GM19438 (cell line): Measurements from ENCODE around the gene TUT1.
"Not testable (repeated sequence)": the region's sequence is repeated elsewhere in the genome, so short reads cannot be mapped to it uniquely, and the experiment has no call there.

ENCODE experiments used
- ATAC-seq: cut with Tn5 transposase; IDR thresholded peaks from one replicate; pipeline ENCODE4 v1.9.1; 2021; ENCODE audit warnings: low read depth; ENCODE audit not compliant: unreplicated experiment

The TUT1 gene

GRCh38 chr11:62559204-62559603 is 32.1 kb downstream of the TUT1 start:
- no peak for ATAC-seq

DNA sequence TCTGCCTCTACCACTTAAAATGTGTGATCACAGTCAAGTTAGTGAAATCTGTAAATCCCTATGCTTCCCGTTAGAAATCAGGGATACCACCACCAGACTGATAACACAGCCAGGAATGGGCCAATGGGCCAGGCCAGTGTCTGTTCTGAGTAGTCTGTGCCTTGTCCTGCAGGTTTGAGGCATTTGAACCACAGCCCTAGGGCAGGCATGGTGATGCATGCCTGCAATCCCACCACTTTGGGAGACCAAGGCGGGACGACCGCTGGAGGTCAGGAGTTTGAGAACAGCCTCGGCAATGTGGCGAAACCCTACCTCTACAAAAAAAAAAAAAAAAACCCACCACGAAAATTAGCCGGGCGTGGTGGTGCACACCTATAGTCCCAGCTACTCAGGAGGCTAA is 32.7 kb downstream of the TUT1 start:
- no peak for ATAC-seq

- ATAC-seq = peak; percentile 32
These were observed 34.3 kb downstream of the TUT1 start for GRCh38 chr11:62556875-62557631.

- ATAC-seq = peak; percentile 39
These were observed 35.0 kb downstream of the TUT1 start for GRCh38 chr11:62556108-62556874.

GRCh38 chr11:62555464-62556107 is 35.7 kb downstream of the TUT1 start:
- ATAC-seq = peak; percentile 36

- ATAC-seq = no peak
These were observed 36.7 kb downstream of the TUT1 start for GRCh38 chr11:62554387-62555167.

- ATAC-seq = no peak
These were observed 37.4 kb downstream of the TUT1 start for GRCh38 chr11:62553839-62554361.

GRCh38 chr11:62553080-62553838 is 38.1 kb downstream of the TUT1 start:
- ATAC-seq = no peak

GRCh38 chr11:62552485-62553079 is 38.7 kb downstream of the TUT1 start:
- ATAC-seq = no peak

GRCh38 chr11:62550478-62550877 is 40.8 kb downstream of the TUT1 start:
- ATAC-seq = not testable (repeated sequence)

GRCh38 chr11:62548545-62549335 is 42.6 kb downstream of the TUT1 start:
- ATAC-seq = no peak

GRCh38 chr11:62547691-62548281 is 43.5 kb downstream of the TUT1 start:
- no peak for ATAC-seq

- ATAC-seq = no peak
These were observed 44.2 kb downstream of the TUT1 start for GRCh38 chr11:62546929-62547625.

DNA sequence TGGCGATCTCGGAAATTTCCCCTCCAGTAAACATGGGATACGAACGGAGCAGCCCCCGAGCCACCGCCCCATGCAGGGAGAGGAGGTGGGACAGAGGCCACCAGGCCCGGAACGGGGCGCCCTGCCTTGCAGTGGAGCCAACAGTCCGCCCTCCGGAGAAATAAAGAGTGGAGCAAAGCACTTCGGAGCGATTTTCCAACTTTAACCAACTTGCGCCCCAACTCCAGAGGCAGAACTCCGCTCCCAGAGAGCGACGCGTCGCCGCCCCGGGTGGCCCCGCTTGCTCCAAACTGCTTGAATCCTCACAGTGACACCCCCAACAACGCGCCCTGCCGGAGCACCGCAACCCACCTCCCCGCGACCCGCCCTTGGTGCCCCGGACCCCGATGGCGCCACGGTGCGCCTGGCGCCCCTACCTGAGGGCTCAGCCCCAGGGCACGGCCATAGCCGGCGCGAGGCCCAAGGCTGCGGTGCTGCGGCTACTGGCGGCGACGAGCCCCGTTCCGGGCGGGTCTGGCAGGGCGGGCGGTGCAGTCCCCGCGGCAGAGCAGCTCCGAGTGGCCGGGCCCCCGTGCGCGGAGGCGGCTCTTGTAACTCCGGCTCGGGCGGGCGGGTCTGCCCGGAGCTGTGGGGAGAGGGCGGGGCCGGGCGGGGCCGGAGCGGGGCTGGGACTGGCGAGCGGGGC is 44.9 kb downstream of the TUT1 start, which contains the start of gene AHNAK:
Gene AHNAK, minus strand, starts transcription at position 563 of the 685 bp plus-strand sequence. CDS start 10,708 bp downstream, outside the sequence.
- ATAC-seq = no peak

DNA sequence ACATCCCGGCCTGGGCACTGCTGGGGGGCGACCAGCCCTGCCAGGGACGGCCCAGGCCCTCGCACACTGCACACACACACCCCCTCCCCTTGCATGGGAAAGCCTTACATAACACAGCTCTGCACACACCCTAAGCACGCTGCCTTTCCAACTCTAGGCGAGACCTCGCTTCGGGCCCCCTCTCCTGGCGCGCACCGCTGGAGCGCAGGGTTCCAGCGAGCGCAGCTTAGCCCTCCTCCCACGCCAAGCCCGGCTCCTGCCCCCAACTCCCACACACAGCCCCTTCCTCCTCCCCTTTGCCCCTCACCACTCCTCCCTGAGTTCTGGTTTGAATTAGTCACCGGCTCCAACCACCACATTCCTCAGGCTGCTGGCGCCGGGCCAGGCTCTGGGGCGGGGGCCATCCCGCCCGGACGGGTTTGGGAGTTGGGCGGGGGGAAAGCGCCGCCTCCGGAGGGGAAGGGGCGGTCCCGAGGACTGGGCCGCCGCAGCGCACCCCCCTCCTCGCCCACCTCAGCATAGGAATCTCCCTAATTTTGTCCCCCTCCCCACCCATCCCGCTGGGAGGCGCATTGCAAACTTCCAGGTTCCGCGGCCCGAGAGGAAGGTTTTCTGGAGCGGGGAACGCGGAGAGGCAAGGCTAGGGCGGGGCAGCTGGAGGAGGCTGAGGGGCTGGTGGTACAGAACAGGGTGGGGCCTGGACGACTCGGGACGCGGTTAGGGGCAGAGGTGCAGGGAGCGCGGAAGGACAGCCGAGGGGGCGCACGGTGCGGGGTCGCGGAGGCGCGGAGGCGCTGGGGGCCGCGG is 45.7 kb downstream of the TUT1 start:
- ATAC-seq = no peak
